Posterior cingulate gyrus (tissue), 11 donors: Measurements from ENCODE around the gene MYO1H.

Experiments
- DNase-seq, 10 donors: peaks; one replicate each; pipeline versions ENCODE4 v3.0.0 to v3.0.0-alpha.2; 2020 to 2021; ENCODE audit warnings: mixed read lengths in 3 of 10
- intact Hi-C: fragments of 100-400 bp; cut with DNase I; formaldehyde crosslinking; loops from one replicate; pipeline ENCODE4 v1.15.1; 2023

The MYO1H gene

GRCh38 chr12:109446869-109447268, 99.2 kb downstream of the MYO1H start:
- no peak for DNase-seq
- intact Hi-C loops = no loop called here

GRCh38 chr12:109447482-109447881, 99.8 kb downstream of the MYO1H start:
- DNase-seq = no peak
- intact Hi-C loops = no loop called here

GRCh38 chr12:109448272-109448671, 100.6 kb downstream of the MYO1H start:
- DNase-seq = no peak
- intact Hi-C loops = no loop called here

- intact Hi-C loops = no loop called here
- no peak for DNase-seq
These were observed 101.1 kb downstream of the MYO1H start for GRCh38 chr12:109448707-109449390.

GRCh38 chr12:109449845-109450532, 102.3 kb downstream of the MYO1H start:
- intact Hi-C loops = no loop called here

GRCh38 chr12:109450980-109451379, 103.3 kb downstream of the MYO1H start:
- no peak for DNase-seq
- intact Hi-C loops = no loop called here

More at GRCh38 chr12:109449845-109450532, 102.3 kb downstream of the MYO1H start:
- DNase-seq = no peak

- no peak for DNase-seq
- intact Hi-C loops = no loop called here
These were observed 103.7 kb downstream of the MYO1H start for GRCh38 chr12:109451400-109451799.

- intact Hi-C loops = no loop called here
- no peak for DNase-seq
These were observed 104.8 kb downstream of the MYO1H start for GRCh38 chr12:109452489-109452888.

- DNase-seq = no peak
- intact Hi-C loops = no loop called here
These were observed 108.0 kb downstream of the MYO1H start for GRCh38 chr12:109455706-109456105.

GRCh38 chr12:109458086-109458485, 110.4 kb downstream of the MYO1H start:
- intact Hi-C loops = no loop called here
- DNase-seq = no peak

GRCh38 chr12:109458771-109459208, 111.1 kb downstream of the MYO1H start:
- no peak for DNase-seq
- intact Hi-C loops = no loop called here

- intact Hi-C loops = no loop called here
- DNase-seq = no peak
These were observed 111.5 kb downstream of the MYO1H start for GRCh38 chr12:109459247-109459646.

- no peak for DNase-seq
- intact Hi-C loops = no loop called here
These were observed 112.8 kb downstream of the MYO1H start for GRCh38 chr12:109460538-109460937.

- intact Hi-C loops = no loop called here
- DNase-seq = no peak
These were observed 113.5 kb downstream of the MYO1H start for GRCh38 chr12:109461049-109461845.

- DNase-seq = peak in 3 of 10 donors; percentile 23 to 58 (median 44)
- intact Hi-C loops = no loop called here
These were observed 114.4 kb downstream of the MYO1H start for GRCh38 chr12:109461846-109462756.

- DNase-seq = no peak
- intact Hi-C loops = no loop called here
These were observed 115.4 kb downstream of the MYO1H start for GRCh38 chr12:109462868-109463692.

- DNase-seq = no peak
- intact Hi-C loops = no loop called here
These were observed 116.1 kb downstream of the MYO1H start for GRCh38 chr12:109463756-109464155.

GRCh38 chr12:109464642-109465351, 117.1 kb downstream of the MYO1H start:
- intact Hi-C loops = no loop called here
- DNase-seq = no peak

- intact Hi-C loops = no loop called here
- DNase-seq = no peak
These were observed 118.6 kb downstream of the MYO1H start for GRCh38 chr12:109466305-109466704.
